Stimulated activated CD4-positive, alpha-beta T cell treated with anti-CD3 and anti-CD28 coated beads, Interleukin-15, amount 100 ng/mL, for 48 hours (primary cell): ENCODE results near the gene FAM193B.

Experiments used
- DNase-seq, 2 donors: peaks; one replicate each; pipeline ENCODE4 v3.0.0-alpha.2; 2020; ENCODE audit warnings: low read depth in 2 of 2

FAM193B gene

DNA sequence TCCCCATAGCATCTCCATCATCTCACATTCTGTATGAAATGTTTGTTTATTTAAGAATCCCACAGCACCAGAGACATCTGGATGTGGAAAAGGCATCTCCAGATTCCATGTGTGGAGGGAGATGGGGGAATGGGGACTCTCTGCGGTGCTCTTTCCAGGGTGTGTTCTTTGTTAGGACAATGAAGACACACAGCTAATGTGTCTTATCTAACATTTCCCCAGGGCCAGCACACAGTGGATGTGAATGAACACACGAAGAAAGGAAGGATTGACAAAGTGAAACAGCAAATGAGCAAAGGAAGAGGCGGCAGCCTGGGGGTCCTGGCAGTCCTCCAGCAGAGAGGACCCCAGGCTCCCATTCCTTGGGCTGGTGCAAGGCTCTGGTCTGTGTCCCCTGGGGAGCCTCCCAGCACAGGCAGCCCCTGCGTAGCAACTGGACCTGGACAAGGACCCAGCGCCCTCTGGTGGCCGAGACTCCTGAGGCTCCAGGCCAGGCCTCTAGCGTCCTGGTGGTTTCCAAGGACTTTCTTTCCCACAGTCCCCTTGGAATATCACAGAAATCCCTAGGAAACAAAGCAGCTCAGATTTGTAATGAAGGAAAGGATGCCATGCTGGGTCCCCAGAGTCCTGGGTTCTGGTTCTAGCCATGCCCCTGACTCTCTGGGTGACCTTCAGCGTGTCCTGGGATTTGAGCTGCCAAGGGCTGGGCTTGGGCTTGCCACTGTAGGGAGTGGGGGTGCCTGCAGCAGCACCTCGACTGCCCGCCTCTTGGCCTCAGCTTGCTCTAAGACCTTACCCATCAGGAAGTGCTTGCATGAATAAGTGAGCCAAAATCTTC lies 53.5 kb downstream of the FAM193B start:
- peak; percentile 71 to 82 for DNase-seq

DNA sequence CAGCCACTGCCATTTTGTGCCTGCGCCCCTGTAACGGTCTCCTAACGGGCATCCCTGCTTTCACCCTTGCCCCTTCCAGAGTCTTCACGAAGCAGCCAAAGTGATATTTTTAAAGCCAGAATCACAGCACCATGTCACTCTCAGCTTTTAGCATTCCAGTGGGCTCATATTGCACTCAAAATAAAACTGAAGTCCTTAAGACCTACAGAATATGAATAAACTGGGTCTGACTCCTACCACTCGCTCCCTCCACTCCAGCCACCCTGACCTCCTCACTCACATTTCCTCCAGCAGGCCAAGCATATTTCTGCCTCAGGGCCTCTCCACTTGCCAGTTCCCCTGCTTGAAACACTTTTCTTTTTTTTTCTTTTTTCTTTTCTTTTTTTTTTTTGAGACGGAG lies 54.5 kb downstream of the FAM193B start:
- no peak for DNase-seq

DNA sequence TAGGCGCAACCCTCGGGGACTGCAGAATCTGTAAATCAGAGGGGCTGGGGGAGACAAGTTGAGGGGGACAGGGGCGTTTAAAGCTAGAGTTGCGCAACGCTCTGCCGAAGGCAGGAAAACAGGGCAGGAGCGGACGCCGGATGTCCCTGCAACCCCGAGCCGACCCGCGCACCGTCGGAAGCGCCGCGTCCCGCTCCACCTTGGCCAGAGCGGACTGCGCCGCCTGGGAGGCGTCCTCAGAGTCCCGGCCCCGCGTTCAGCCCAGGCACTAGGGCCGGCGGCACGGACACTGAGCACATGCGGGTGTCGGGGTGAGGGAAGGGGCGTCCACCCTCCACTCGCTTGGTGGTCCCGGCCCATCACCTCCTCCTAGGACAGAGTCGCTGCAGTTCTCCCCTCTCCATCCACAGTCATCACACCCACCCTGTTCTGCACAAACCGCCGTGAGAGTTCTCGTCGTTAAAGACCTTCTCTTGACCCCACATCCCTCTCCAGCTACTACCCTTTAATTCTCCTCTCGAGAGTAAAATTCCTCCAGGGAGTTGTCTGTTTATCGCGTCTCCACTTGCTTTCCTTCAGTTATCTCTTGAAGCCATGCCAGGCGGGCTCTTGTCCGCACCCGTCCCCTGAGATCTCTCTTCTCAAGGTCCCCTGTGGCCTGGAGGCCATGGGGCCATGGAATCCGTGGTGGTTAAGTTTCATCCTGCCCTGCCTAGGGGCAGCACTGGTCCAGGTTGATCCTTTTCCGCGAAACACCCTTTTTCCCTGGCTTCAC lies 56.2 kb downstream of the FAM193B start:
- no peak for DNase-seq

DNA sequence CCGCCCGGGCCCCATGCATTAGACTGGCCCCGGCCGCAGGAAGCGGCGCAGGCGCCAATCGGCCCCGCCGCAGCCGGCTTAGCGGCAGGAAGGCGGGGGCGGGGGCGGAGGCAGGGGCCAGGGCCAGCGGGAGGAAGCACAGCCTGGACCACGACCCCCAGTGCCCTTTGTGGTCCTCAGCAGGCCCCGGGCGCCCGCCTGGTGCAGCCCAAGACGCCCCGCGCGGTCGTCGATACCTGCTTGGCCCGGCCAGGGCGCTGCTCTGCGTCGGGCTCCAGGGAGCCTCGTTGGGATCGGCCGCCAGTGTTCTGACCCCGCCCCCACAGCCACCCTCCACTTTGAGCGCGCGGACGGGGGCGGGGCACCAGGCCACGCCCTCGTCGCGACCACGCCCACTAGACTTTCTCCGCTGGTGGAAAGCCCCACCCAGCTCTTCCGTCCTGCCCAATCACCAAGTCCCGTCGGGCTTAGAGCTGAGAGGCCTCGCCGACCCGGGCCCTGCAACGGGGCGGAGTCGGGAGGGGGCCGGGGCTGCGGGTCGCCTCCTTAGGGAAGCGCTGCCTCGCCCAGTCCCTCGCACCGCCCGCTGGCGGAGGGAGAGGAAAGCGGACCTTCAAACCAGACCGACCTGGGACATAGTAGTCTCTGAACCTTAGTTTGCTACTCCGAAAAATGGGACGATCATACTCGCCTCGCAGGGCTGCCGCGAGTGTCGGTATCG lies 56.9 kb downstream of the FAM193B start, which contains the start of gene PDLIM7:
TSS of gene PDLIM7 (minus strand) at position 313 of the 721 bp plus-strand sequence. CDS start 1,092 bp downstream, outside the sequence.
- DNase-seq = peak; percentile 89 to 96

DNA sequence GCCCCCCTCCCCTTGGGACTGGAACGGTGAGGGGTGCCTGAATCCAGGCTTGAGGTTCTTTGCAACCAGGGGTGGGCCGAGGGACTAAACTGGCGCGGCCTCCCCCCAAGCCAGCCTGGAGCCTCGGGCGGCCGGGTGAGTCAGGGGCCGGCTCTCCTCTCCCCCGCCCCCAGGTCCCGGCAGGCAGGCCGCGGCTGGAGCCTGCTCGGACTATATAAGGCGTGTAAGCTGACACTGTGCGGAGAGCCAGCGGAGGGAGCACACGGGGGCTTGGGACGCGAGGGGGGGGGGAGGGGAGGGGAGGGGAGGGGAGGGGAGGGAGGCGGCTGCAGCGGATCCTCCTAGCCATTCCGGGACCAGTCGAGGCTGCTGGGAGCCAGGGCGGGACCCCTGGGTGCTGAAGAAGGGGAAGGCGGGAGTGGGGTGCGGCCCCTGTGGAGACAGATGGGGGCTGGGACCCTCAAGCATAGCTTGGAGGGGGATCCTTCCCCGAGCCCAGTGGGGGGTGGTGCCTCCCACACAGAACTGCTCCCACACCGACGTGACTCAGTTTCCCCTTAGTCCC lies 57.6 kb downstream of the FAM193B start:
- DNase-seq = no peak

DNA sequence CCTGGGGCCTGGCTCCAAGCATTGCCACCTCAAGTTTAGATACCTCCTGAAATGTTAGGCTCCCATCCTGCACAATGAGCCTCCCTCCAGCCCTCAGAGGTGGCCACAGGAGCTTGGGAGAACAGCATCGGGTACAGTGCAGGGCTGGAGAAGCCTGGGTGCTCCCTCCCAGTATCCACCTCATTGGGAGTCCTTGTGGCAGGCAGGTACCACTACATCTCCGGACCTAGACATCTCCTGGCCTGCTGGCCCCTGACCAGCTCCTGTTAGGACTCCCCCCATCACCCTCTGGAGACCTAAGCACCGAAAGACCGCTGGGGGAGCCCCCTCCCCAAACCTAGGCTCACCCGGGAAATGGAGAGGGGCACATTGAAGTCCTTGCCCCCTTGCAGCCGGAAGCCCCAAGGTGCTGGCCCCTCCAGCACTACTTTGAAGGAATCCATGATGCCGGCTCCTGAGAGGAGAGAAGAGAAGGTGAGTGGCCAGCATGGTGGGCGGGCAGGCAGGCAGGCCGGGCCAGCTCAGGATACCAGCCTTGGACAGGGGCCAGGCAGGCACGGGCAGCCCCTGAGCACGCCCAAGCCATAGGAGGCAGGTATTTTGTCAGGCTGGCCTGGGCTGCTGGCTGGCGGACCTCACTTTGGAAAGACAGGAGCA lies 58.2 kb downstream of the FAM193B start:
- DNase-seq = no peak

DNA sequence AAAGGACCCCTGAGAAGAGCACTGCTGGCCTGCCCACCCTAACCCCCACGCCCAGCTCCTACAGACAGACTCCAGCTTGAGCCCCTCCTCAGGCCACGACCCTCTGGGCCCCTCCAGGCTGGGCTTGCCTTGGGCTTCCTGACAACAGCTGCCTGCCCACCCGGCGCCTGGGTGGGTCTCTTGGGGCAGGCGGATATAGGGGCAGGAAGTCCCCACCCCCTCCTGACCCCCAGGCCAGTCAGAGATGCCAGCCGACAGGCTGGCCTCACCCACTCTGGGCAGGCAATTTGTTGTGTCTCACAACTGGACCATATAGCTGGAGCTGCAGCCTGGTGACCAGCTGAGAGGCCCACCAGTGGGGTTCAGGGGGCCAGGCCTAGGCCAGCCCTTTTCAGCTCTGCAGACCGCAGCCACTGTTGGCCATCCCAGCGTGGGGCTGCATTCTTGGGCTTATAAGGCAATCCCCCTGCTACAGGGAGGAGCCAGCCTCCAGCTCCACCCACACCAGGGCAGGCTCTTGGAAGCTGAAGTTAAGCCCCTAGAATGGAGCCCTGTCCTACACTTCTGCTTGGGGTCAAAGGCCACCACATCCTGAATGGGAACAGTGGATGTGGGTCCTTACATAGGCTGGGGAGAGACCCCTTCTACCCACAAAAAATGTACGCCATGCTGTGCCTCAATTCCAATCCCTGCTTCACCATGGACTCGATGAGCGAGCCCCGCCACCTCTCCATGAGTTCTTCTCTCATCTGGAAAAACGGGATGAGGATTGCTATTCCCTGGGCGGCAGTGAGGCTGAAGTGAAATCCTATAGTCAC lies 58.9 kb downstream of the FAM193B start:
- no peak for DNase-seq

DNA sequence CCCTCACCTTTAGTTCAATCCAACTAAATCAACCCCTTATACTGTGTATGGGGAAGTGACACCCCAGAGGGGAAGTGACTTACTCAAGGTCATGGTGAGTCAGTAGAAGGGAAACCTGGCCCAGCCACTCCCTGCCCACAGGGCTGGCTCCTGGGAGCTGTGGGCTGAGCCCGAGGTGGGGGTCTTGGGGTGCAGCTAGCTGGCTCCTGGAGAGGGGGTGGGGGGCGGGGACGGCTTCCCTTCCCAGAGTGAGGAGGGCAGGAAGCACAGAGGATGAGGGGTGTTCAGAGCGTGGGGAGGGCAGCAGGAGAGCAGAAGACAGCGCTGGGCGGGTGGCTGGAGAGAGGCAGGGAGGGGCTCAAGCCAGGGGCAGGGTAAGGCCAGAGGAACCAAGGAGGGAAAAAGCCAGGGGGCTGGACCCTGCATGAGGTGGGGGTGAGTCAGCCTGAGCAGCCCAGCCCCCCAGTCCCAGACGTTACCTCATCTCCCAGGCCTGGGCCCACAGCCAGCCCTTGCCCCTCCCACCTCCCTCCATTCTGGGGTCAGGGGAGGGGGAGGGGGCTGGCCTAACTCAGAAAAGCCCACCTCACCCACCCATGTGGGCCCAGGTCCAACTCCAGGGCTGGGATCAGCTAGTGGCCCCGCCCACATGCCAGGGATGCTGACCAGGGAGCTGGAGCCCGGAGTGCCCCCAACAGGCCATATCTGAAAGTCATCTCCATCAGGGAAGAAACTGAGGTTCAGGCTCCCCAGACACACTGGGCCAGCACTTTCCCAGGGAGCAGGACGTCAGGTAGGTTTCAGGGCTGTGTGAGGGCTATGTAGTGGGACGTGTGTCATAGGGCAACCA lies 59.8 kb downstream of the FAM193B start:
- DNase-seq = no peak

DNA sequence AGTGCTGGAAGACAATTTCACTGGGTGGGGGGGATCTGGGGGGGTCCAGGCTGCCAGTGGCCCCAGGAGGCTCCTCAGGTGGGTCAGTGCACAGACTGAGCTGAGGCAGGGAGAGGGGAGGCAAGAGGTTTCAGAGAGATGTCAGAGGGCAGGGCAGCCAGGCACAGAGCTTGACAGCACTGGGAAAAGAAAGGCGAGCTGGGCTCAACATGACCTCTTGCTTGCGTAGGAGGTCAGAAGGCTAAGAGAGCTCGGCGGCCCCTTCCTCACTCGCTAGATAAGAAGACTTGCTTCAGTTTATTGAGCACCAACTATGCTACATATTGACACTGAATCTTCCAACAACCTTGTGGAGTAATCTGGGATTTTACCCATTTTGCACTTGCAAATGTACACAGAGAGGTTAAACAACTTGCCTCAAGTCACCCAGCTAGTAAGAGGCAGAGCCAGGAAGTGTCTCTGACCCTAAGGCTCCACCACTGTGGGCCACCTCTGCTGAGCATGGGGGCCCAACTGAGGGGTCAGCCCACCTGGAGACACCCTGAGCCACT lies 60.5 kb downstream of the FAM193B start:
- no peak for DNase-seq

DNA sequence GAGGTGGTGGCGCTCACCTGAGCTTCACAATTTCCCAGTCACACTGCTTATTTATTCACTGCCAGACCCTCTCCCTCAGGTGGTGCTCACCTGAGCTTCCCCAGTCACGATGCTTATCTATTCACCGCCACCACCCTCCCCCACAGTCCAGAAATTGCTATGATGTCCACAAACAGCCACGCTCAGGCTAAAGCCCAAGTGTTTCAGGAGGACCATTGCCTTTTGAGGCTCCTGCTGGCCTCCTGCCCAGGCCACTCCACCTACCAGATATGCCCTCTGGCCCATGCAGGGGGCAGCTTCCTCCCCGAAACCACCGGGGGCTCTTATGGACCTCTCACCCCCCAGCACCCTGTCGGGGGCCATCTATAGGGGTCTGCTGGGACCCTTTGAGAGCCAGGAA lies 61.5 kb downstream of the FAM193B start:
- no peak for DNase-seq

DNA sequence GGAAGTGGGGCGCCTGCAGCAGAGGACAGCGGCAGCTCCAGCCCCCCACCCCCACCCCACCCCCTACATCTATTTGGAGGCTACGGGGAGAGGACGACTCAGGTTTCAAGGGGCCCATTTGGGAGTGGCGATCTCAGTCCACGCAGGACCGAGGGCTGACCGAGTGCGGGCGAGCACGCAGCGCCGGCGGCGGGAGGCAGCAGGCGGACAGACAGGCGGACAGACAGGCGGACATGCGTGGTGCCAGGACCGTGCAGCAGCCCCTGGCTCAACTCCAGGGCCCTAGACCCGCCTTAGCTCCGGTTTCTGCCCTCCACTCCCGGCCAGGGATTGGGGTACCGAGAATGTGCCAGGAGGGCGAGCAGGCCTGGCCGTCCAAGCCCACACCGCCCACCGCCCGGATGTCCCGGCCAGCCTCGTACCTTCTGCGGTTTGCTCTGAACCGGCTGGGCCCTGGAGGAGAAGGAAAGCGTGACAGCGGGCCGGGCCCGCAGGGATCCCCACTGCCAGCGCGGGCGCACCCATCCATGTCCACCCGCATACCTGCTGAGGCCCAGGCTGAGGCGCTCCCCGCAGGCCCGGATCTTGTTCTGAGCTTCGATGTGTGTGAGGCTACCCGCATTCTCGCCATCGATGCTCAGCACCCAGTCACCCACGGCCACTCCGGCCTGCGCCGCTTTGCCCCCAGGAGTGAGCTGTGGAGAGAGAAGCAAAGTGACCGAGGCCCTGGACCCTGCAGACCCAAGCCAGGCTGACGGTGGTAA lies 62.2 kb downstream of the FAM193B start:
- no peak for DNase-seq

DNA sequence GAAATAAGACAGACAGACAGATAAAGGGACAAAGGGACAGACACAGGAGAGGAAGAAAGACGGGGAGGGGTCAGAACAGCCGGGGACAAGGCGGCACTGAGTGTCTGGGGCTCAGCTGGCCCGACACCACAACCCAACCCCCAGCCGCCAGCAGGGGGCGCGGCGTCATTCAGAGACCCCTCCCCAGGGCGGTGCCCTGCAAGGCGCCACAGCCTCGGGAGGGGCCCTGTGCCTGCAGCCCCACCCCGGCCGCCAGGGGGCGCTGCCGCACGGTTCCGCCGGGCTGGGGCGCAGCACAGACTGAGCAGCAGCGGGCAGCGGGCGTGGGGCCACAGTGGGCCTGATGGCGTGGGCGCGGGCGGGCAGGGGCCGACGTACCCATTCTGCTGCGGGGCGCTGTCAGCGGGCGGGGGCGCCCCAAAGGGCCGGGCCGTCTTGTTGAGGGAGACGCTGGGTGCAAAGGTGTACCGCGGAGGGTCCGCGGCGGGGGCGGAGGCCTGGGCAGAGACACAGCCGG lies 62.9 kb downstream of the FAM193B start:
- DNase-seq = peak in 1 of 2 donors; percentile 36

DNA sequence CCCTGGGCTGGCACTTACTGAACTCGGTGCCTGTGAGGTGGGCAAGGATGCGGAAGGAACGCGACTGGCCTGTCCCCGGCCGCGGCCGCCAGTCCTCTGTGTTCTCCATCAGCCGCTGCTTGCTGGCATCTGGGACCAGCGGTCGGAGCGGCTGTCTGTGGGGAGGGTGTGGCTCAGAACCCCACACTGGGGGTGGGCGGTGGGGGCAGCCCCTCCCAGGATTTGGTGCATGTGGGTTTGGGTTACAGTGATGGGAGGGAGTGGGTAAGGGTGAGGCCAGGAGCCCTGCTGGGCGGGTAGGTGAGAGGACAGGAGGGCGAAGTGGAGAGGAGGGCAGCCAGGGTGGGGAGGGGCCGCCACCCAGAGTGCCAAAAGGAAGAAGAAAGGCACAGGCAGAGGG lies 63.4 kb downstream of the FAM193B start:
- DNase-seq = no peak

DNA sequence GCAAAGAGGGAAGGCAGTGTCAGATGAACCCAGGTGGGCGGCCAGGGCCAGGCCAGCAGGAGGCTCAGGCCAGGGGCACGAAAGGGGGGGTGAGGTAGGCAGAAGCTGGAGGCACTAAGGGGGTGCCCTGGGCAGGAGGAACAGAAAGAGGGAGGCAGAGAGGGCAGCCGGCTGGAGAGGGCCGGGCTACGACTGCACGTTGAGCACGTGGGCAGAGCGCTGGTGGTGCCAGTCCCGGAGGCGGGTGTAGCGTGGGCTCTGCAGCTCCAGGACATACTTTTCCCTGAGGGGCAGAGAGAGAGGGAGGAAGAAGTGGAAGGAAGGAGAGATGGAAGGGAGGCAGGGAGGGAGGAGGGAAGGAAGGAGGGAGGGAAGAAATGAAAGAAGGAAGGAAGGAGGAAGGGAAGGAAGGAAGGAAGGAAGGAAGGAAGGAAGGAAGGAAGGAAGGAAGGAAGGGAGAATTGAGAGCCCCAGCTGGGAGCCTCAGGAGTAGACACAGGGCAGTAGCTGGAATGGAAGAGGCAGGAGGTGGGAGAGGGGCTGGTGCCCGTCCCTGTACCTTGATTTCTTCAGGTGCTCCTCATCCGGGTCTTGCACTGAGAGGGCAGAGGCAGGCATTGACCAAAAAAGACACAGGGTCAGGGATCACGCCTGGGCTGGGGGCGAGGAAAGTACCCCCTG lies 63.9 kb downstream of the FAM193B start:
- DNase-seq = no peak

DNA sequence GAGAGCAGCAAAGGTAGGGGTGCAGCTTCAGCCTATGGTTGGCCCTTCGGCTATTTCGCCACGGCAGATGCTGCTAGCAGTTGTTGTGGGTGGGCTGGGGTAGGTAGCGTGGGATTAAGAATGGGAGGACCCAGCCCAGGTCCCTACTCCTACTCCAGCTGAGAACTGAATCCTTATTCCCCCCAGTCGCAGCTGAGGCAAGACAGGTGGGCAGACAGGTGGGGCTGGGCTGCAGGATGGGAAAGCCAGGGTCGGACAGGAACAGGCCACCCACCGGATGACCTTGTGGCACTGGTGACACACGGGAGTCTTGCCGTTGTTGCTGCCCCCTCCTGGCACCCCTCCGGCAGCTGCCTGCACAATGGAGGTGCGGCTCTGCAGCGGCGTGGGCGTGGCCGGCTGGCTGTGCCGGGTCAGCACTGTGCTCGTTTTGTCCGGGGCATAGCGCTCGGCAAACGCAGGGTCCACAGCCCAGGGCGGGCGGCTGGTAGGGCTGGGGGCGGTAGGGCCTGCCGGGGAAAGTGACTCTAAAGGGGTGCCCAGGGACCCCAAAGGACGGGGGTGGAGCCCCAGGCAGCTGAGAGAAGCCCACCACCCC lies 65.1 kb downstream of the FAM193B start:
- DNase-seq = no peak

DNA sequence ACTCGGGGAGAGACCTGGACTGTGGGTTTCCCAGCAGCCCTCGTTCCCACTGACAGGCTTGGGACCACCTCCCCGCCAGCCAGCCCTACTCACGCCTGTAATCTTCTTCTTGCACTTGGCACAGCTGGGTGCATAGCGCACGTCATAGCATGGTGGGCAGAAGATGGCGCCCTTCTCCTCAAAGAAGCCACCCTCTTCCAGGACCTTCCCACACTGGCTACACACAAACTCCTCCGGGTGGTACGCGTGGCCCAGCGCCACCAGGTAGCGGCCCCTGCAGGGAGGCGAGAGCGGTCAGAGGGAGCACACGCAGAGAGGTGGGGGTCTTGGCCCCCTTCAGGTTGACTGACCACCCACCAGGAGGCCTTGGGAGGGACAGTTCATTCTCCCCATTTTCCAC lies 66.4 kb downstream of the FAM193B start:
- DNase-seq = no peak

DNA sequence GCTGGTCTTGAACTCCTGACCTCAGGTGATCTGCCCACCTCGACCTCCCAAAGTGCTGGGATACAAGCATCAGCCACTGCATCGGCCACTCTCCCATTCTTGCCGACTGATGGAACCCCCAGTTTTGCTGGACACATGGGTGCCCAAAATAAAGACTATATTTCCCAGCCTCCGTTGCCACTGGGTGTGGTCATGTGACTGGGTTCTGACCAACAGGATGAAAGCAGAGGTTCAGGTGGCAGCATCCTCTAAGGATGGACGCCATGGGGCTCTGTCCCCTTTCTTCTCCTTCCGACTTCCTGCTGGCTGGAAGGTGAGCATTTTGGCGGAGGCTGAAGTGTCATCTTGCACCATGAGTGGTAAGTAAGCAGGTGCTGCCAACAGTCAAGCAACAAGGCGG lies 67.2 kb downstream of the FAM193B start:
- no peak for DNase-seq
